Limb (tissue), 2 donors: ENCODE measurements around the gene SH3PXD2A.

Experiments used
- DNase-seq, 2 donors: peaks; one replicate each; pipeline ENCODE4 v3.0.0-alpha.2; 2016; ENCODE audit errors: extremely low spot score in 2 of 2

SH3PXD2A gene

DNA sequence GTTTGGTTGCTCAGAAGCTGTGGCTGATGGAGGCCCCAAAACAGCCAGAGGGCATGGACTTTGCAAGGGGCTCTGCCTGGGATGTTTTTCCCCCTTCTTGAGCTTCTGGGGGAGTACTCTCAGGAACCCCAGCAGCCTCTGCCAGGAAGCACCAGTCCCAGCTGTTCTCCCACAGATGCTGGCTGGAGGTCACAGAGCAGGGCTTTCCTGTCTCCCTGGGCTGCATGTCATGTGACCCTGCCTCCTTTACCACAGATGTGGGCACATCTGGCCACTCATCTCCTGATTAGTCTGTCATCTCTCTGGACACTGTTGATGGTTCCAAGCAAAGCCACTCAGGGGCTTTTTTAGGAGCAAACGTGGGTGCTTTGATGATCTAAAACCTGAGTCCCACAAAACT lies 225.2 kb downstream of the SH3PXD2A start:
- no peak for DNase-seq

DNA sequence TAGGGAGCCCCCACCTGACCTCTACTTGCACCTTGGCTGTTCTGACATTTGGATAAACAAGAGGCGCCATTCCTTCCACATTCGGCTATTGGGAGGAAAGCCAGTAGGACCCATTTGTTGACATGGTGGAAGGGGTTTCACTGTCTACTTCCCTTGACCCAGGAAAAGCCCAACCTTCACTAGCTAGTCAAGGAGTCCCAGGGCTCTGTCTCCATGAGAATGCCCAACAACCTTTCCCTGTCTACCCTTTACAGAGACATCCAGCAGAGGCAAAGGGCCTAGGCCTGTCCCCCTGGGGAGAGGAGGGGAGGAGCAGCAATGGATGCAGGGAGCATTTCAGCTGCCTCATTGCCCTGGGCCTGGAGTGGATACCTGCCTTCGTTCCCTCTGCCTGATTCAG lies 225.8 kb downstream of the SH3PXD2A start:
- DNase-seq = no peak

DNA sequence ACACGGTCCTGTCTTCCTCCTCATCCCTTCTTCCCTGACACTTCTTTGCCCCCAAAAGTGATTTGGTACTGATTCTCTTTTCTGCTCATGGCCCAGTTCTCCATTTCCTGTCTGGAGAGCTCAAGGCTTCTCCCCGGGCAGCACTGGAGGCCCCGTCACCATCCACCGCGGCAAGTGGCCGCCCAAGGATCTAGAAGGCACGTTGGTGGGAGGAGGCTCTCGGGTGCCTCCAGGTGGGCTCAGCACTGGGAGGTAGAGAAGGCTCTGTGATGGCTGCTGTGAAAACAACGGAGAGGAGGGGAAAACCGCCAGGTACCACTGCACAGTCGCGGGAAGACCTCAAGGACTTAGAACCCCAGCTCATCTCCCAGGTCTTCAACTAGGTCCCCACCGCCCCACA lies 227.5 kb downstream of the SH3PXD2A start:
- no peak for DNase-seq

DNA sequence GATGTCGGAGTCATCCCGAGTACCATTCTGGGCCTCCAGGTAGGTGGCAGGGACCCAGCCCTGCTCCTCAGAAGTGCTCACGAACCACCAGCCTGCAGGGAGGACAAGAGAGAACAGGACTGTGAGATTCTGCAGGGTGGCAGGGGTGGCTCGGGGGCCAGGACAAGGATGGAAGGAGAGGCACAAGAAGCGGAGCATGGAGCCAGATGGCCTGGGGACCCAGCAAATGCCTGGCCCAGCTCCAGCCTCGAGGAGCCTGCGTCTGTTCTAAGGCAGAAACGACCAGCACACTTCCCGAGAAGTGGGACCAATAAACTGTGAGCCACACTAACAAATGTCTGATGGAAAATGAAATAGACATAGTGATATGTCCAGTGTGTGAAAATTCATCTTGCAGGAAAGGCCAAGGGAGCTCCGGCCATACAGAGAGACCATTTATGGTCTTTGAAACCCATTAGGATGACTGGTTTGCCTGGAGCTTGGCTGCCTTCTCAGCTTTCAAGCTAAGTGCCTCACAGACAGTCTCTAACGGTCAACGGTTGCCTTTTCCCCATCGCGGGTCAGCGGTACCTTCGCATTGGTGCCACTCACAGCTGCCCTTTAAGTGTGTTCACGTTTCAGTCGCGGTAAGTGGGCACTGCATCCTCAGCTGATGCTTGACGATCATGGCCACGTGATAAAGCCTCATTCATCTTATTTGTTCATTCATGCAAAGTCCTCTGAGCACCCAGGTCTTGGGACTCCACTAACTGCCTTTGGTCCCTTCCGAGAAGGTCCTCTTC lies 228.1 kb downstream of the SH3PXD2A start:
- no peak for DNase-seq

DNA sequence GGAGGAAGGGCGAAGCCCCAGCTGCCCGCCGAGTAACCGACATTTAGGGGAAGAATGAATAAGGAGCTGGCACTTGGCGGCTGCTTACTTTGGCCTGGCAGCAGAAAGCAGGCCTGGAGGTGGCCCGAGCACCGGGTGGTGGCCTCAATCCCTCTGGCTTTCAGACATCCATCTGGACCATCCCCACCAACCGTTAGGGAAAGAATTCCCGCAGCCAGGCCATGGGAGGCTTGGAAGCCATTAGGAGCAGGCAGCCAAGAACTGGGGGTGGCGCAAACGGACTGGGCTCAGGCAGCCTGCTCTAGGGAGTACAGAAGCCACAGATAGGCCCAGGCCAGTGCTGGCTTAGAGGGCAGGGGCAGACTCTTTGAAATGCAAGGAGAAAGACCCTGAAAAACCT lies 229.2 kb downstream of the SH3PXD2A start:
- DNase-seq = no peak

DNA sequence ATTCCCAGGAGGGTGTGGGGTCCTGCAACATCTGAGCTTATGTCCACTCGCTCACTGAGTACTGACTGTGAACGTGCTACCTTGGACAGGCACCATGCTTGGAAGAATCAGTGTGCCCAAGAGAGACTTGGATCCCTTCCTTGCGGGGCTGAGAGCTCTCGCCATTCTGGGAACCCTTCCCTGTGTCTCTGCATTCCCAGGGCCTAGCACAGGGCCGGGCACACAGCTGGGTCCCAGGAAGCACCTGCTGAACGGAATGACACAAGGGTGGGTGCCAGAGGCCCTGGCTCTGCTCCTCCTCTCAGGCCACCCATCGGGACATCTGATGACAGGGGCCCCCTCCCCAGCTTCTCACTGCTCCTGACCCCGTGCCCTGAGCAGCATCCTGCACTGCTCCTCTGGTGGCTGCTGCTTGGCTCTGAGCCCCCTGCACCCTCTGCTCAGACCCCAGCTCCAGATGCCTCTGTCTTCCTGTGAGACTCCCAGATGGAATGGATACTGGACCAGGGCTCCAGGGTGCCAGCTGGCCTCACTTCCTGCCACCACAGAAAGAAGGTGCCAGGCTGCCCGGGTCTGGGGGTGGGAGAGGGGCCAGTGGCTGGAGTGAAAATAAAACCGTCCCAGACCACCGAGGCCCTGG lies 232.3 kb downstream of the SH3PXD2A start:
- DNase-seq = no peak

DNA sequence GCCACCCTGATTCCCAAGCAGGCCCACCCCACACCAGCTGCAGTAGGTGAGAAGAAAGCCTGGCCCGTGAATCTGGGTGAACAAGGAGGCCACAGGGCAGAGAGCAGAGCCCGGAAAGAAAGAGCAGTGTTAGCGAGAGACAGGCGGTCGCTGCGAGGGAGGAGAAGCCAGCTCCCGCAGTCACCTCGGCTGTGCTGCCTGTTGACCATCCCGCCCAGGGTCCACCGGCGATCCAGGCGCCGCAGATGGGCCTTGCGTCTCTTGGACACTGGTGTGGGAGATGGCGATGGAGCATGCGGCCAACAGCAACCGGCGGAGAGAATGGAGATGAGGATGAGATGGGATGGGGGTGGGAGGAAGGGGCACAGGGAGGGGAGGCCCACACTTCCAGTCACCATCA lies 233.1 kb downstream of the SH3PXD2A start:
- DNase-seq = no peak

DNA sequence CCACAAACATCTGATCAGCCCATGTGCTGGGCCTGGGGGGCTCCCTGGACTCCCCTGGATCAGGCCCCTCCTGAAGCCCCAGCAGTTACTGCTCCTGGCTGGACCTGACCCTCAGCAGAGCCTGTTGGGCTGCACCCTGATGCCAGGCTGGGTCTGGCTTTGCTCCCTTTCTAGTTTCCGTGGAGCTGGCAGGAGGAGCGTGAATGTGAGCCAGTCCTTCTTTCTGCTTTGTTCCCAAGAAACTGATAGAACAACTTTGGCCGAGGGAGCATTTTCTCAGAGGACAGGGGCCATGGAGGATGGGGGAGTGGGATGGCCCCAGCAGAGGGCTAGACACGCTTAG lies 233.6 kb downstream of the SH3PXD2A start:
- DNase-seq = no peak

DNA sequence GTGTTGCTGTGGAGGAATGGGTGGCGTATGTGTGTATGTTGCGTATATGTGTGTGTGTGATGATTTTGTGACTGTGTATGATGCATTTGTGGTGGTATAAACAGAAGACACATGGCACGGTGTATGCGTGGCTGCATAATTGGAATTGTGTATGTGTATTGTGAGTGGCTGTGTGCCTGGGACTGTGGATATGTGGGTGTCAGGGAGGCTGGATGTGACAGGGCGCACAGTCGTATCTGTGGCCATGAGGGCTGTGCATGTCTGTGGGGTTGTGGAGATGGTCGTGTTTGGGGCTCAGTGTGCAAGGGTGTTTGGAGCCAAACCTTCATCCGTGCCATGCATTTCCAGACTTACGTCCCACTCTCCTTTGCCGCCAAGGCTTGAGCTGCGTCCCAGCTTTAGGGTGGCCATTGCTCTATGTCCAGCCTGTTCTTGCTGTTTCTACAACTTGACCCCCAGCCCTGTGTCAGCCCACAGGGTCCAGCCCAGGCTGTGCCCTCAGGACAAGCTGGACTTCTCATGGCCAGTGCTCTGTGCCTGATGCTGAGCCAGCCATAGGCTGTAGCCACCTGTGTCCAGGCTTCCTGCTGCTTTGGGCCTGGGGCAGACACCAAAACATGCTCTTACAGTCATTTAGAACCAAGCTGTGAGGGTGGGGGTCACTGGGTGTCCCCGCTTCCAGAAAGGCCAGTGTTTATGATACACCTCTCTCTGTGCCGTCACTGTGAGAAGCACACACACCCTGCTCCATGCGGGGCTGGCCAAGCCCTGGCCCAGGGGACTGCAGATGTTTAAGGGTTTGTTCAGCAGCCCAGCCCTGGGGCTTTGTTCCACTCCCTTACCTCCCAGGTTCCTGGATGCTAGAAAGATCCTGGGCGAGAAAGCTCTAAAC lies 234.2 kb downstream of the SH3PXD2A start:
- DNase-seq = no peak

DNA sequence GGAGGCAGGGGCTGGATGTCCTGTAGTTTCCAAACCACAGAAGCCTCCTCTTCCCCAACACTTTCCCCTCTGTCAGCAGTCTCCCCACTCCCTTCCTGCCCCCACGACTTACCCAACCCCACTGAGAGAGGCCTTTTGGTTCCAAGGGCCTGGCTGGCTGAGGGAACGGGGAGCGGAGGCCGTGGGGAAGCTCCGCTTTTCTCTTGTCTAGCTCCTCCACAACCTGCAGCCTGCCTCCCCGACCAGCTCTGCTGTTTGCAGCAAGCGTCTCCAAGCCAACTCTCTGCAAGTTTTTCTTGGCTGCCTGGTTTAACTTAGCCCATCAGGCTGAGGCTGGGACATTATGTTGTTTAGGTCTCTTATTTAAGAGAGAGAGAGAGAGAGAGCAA lies 235.0 kb downstream of the SH3PXD2A start:
- no peak for DNase-seq

DNA sequence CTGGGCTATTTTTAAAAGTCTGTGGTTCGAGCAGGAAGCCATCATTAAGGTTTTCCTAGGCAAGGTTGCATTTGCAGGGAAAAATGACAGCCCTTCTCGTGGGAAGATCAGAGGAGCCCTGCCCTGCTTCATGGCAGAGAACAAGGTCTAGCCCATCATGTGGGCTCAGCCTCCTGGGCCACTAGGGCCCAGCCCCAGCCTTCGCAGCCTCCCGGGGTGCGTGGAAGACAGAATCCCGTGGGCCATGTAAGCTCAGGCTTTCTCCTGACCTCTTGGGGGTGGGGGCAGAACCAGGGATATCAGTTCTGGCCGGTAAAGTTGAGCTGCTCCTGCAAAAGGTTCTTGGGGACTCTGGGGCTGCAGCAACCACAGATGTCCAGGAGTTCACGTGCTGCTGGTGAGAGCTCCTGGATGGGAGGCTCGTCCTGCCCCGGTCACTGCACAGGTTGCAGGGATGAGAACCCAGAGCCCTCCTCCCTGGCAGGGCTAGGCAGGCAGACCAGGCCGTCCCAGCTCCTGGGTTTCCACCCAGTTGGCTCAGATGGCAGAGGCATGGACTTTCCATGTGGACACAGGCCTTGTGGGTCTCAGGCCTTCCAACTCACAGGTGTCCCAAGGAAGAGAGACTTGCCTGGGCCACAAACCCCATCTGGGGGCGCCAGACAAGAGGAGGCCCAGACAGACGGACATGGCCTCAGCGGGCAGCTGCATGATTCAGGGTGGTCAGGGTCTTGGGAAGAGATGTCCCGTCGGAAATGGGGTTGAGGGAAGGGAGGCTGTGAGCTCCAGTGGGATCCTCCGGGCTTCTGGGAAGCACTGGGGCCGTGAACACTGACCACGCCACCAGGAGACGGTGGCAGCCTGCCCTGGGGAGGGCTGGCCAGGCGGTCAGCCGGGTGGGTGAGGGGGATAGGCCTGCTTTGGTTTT lies 235.7 kb downstream of the SH3PXD2A start:
- no peak for DNase-seq

DNA sequence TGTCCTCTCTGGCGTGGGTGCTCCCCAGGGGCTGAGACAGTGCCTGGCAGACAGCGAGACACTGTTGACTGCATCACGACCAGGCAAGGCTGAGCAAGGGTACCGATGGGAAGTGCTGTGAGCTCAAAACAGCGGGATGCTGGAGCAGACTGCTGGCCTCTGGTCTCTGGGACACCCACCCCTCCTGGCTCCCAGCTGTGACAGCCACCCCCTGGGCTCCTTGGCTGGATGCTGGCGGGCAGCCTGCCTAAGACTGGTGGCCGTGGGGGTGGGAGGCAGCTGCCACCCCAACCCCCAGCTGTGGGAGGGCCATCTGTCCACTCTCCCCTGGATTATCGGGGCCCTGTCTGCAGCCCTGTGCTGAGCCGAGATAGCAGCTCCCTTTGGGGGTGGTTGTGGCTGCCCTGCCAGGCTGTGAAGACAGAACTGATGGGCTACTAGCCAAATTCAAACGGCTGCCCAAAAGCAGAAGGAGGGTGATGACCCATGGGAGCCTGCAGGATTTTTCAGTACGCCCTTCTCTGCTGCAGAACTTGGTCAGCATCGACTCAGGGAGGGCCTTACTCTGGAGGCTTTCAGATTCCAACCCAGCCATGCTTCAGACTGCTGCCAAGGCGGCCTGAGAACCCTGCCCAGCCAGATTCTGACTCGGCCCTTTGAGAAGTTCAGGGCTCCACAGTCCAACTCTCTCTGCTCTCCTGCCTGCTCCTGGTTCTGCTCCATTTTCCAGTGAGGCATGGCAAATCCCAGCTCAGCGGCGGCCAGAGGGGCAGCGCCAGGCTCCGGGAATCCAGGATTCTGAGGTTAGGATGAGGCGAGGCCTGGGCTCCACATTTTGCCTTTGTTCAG lies 236.6 kb downstream of the SH3PXD2A start:
- DNase-seq = no peak

DNA sequence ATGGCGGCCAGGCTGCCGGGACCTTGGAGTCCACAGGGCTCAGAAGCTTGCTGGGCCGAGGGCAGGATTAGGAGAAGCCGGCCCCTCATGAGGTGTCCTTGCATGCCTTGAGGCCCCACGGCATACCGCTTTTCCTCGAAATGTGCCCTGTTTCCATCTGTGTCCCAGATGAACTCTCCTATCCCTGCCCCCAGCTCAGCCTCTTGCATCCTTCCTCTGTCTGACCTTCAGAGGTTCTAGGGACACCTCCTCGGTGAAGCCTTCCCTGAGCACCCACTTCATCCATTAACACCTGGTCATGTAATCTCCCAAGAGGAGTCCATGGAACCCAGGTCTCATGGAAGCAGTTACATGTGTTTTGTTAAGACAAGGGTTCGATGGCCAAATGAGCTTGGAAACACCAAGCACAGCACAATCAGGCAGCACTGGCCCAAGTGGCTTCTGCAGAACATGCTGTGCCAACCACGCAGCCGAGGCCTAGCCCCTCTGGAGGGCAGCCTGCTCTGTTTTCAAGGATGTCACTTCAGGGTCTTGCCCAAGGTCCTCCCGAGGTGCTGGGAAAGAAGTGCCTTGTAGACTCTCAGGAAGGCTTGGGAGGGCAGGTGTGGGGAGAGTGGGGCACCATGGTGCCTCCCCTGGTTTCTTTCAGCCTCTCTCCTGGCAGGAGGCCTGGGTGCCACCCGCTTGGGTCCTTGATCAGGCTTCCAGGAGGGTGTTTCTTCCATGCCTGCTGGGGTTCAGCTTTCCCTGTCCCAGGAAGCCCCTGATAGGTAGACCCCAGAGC lies 237.6 kb downstream of the SH3PXD2A start:
- no peak for DNase-seq

DNA sequence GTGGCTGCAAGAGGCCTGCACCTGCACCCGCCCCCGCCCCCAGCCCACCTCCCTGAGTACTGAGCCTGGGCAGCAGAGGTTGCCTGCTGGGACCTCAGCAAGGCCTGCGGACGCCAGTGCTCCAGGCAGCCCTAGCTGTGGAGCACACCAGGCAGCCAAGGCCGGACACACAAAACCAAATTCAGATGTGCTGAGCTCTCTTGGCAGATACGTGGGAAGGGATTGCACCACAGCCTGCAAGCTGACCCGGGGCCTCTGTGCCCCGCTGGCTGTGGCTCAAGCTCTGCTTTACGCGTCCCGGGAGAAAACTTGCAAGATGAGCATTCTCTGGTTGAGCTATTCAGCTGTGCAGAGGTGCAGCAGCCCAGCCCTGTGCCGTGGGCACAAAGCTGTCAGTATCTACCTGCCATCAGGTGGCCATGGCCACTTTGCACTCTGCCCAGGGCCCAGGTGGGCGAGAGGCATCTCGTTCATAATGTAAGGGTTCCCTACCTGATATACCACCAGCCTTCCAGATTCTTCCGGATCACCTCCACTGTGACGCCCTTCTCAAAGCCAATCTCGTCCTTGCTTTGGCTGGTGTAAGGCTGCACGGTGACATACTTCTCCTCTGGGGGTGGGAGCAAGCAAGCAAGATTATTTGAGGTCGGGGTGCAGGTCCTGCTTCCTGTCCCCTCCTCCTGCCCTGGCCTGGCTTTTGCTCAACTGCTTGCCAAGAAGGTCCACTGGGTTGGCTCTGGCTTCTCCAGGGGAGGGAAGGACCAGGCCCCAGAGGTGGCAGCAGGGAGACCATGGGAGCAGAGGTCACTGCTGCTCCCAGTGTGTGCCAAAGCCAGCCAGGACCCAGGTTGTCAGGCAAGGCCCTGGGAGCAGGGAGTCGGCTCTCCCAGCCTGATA lies 238.4 kb downstream of the SH3PXD2A start:
- no peak for DNase-seq

DNA sequence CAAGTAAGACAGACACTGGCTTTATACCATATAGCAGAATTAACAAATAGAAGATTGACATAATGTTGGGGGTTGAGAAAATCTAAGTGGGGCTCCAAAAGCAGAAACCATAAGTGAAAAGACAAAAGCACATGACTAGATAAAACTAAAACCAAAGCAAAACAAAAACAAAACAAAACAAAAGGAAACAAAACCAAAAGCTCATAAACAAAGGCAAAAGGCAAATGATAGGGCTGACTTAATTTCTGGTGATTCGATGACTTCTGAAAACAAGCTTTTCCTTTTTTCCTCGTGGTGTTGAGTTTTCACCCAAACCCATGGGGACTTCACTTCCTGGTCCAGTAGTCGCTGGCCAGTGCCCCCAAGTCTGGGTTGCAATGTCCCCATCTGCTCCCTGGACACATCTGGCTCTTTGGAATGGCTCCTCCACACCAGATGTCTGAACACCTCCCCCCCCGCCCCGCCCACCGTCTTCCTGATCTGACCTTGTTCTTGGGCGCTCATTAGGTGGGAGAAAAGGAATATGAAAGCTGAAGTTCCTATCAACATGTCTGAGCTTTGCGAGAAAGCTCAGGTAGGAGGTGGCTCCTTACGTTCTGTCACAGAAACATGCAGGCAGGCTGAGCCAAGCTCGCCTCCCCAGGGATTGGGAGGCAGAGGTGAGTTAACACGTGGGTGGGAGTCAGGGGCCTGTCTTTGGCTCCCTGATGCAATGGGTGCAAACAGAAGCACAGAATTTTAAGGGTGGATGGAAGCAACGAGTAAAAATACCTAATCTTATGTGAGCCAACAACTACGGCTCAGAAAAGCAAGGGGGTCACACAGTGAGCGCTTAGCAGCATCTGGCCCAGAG lies 240.8 kb downstream of the SH3PXD2A start:
- no peak for DNase-seq

DNA sequence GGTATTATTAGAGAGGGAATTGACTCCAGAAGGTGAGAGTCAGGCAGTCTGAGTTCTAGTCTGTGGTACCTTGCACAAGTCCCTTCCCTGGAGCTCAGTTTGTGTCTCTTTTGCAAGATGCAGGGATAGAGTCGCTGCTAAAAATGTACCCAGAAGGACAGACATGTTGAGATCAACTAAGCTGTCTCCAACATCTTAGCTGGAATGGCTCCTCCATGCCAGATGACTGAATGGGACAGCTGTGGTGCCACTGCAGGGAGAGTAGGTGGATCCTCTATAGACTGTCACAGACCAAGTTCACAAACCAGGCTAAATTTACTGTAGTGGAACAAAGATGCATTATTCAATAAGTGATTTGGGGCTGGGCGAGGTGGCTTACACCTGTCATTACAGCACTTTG lies 241.8 kb downstream of the SH3PXD2A start:
- DNase-seq = no peak

DNA sequence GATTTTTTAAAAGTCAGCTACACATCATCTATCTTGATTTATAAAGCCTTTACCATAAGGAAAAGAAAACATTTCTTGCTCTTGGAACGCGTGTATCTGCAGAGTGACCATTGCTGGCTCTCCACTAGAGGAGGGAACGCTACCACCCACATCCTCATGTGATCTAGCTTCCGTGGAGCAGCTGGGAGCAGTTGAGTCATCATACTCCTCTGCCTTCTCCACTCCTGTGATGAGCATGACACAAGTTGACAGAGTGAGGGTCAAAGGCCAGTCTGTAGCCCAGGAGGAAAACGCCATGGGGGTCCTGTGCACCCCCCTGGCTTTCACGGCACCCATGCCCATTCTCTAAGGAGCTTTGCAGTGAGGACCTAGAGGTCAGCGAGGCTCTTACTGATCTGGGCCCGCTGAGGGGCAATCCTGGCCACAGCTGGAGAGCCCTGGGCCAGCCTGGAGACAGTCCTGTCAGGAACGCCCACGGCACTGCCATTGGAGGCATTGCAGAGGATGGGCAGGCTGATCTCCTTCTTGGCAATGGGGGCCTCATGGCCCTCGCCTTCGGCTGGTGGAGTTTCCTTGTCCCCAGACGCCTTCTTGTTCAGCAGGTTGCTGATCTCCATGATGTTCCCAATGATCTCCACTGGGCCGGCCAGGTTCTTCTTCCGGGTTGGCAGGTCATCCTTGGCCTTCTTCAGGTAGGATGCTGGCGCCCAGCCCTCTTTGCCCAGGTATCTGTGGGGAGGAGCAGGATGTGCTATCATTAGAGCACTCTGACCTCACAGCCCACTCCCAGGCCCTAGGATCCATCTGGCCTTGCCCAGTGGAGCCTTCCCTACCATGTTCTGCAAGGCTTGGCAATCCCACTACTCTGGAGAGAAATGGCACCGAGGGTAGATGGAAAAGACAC lies 242.7 kb downstream of the SH3PXD2A start:
- no peak for DNase-seq
